Omental fat pad (tissue), 4 donors: ENCODE measurements around the gene FBXO36. TPM values are rescaled to one million over a fixed set of nuclear protein-coding genes. Genes with fewer than 3 reads are reported as not detected.

ENCODE experiments used
- ATAC-seq: fragments of 150-250 bp; one replicate; pipeline ENCODE4 v1.9.1; 2016; ENCODE audit warnings: mild to moderate bottlenecking, moderate library complexity; ENCODE audit not compliant: low FRiP score
- DNase-seq: peaks from one replicate; pipeline ENCODE4 v3.0.0-alpha.2; 2019; ENCODE audit warnings: low spot score
- CTCF ChIP-seq, 3 donors: fragments of 450-650 bp; IDR thresholded peaks; one replicate each; pipeline ENCODE4 v1.5.1; 2016 to 2017; ENCODE audit warnings: antibody characterized with exemption in 3 of 3, mild to moderate bottlenecking in 3 of 3, moderate library complexity in 2 of 3
- total RNA-seq, 4 donors: library from RNA; depleted of rRNA; stranded (reverse); fragments of >200 nt; gene quantifications; one replicate each; pipeline ENCODE4 v1.1.0, GENCODE V29; 2016

Gene FBXO36
- total RNA-seq, 4 donors from 2014 or later, result 1.1 to 3.5 (median 2.3) TPM

- TF ChIP-seq CTCF (IDR thresholded peaks at IDR 0.05), result no peak
- ATAC-seq (no peak), DNase-seq (no peak)
Measured at GRCh38 chr2:229969921-229970320, 47.6 kb downstream of the FBXO36 start.

GRCh38 chr2:229970406-229970805 lies 48.1 kb downstream of the FBXO36 start:
- TF ChIP-seq CTCF (IDR thresholded peaks at IDR 0.05), result no peak
- no peak for ATAC-seq
- no peak for DNase-seq

GRCh38 chr2:229971298-229971790 lies 49.0 kb downstream of the FBXO36 start:
- ATAC-seq (no peak), DNase-seq (no peak)
- no peak for TF ChIP-seq CTCF (IDR thresholded peaks at IDR 0.05)

- DNase-seq (no peak), ATAC-seq (peak; percentile 79)
- TF ChIP-seq CTCF (IDR thresholded peaks at IDR 0.05), result no peak
Measured at GRCh38 chr2:229974266-229974665, 52.0 kb downstream of the FBXO36 start.

GRCh38 chr2:229980431-229981184 lies 58.3 kb downstream of the FBXO36 start:
- no peak for TF ChIP-seq CTCF (IDR thresholded peaks at IDR 0.05)
- peak; percentile 93 for ATAC-seq
- peak; percentile 26 for DNase-seq

- ATAC-seq (no peak), DNase-seq (no peak)
- no peak for TF ChIP-seq CTCF (IDR thresholded peaks at IDR 0.05)
Measured at GRCh38 chr2:229993236-229993635, 70.9 kb downstream of the FBXO36 start.

- DNase-seq, result no peak
- ATAC-seq, result no peak
- TF ChIP-seq CTCF (IDR thresholded peaks at IDR 0.05), result no peak
Measured at GRCh38 chr2:229996320-229996719, 74.0 kb downstream of the FBXO36 start.
